GM18870 (cell line): ENCODE data around the gene RNF212B.
"Not testable (repeated sequence)": the region's sequence is repeated elsewhere in the genome, so short reads cannot be mapped to it uniquely, and the experiment has no call there.

ENCODE experiments used
- ATAC-seq: cut with Tn5 transposase; IDR thresholded peaks from one replicate; pipeline ENCODE4 v1.9.1; 2021; ENCODE audit warnings: moderate library complexity; ENCODE audit not compliant: unreplicated experiment

The RNF212B gene

GRCh38 chr14:23242076-23242475, 4.3 kb downstream of the RNF212B start:
- no peak for ATAC-seq

GRCh38 chr14:23243066-23243465, 5.3 kb downstream of the RNF212B start:
- ATAC-seq = no peak

GRCh38 chr14:23245282-23245681, 7.5 kb downstream of the RNF212B start:
- ATAC-seq = no peak

- no peak for ATAC-seq
Measured at GRCh38 chr14:23248601-23249000, 10.9 kb downstream of the RNF212B start.

- ATAC-seq = no peak
Measured at GRCh38 chr14:23249824-23250223, 12.1 kb downstream of the RNF212B start.

GRCh38 chr14:23252006-23252405, 14.3 kb downstream of the RNF212B start:
- ATAC-seq = no peak

- ATAC-seq = no peak
Measured at GRCh38 chr14:23252420-23253333, 14.9 kb downstream of the RNF212B start.

- no peak for ATAC-seq
Measured at GRCh38 chr14:23258256-23258655, 20.5 kb downstream of the RNF212B start.

- no peak for ATAC-seq
Measured at GRCh38 chr14:23259426-23259825, 21.7 kb downstream of the RNF212B start.

- ATAC-seq = not testable (repeated sequence)
Measured at GRCh38 chr14:23260849-23261248, 23.1 kb downstream of the RNF212B start.

GRCh38 chr14:23269193-23269592, 31.5 kb downstream of the RNF212B start:
- ATAC-seq = no peak

GRCh38 chr14:23275412-23275811, 37.7 kb downstream of the RNF212B start:
- no peak for ATAC-seq

- ATAC-seq = no peak
Measured at GRCh38 chr14:23277189-23277588, 39.5 kb downstream of the RNF212B start.

- not testable (repeated sequence) for ATAC-seq
Measured at GRCh38 chr14:23277928-23278327, 40.2 kb downstream of the RNF212B start.

- ATAC-seq = no peak
Measured at GRCh38 chr14:23281247-23281646, 43.5 kb downstream of the RNF212B start.

- ATAC-seq = no peak
Measured at GRCh38 chr14:23284654-23285529, 47.2 kb downstream of the RNF212B start.

GRCh38 chr14:23285530-23286019, 47.8 kb downstream of the RNF212B start:
- peak; percentile 10 for ATAC-seq

- ATAC-seq = peak; percentile 97
Measured at GRCh38 chr14:23286020-23286901, 48.5 kb downstream of the RNF212B start, which contains the start of gene HOMEZ. HOMEZ (minus strand) TSS chr14:23286132; CDS start chr14:23285952, 180 bp downstream.

- no peak for ATAC-seq
Measured at GRCh38 chr14:23286902-23287479, 49.3 kb downstream of the RNF212B start.
